Cortex of kidney (tissue), 1 donor: ENCODE results near the gene SENP3.
A peak's percentile ranks its signal among the peaks of the same experiment; 100 is the strongest.
"Not testable (repeated sequence)": the region's sequence is repeated elsewhere in the genome, so short reads cannot be mapped to it uniquely, and the experiment has no call there.

Experiments
- DNase-seq: peaks from one replicate; lab custom pipeline; 2025; lab: John Stamatoyannopoulos, UW

Gene SENP3

GRCh38 chr17:7597561-7597960, 35.8 kb downstream of the SENP3 start:
- not testable (repeated sequence) for DNase-seq

DNA sequence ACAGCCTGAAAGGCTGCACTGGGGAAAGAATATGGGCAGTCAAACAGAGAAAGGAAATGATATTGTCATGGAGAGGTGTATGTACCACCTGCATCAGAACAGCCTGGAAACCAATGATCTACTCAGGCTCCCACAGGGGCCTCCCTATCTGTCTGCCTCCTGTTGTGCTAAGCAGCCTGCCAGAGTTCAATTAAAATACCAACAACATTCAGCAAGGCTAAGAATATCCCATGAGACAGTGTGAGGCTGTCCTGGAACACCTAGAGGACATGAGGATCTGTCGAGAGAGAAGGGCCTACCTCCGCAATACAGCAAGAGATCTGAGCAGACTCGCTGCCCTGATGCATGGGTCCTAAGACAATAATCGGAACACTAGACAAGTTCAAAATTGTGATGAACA, 44.6 kb downstream of the SENP3 start:
- no peak for DNase-seq

DNA sequence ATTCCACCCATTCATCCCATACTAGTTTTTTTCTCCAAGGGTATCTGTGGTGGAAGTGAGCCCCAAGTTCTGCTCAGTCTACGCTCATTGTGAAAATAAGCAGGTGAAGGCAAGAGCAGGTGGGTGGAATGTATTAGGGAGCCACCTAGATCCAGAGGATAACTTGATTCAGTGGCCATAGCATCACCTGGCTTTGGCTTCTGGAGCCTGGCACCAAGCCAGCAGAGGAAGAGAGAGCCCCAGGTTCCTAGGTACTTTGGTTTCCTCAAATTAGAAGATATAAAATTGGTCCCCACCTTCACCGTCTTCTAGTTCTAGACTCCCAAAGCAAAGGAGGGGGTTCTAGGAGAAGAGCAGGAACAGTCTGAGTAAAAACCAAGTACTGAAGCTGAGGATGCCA, 48.9 kb downstream of the SENP3 start:
- no peak for DNase-seq

- no peak for DNase-seq
These were observed 50.0 kb downstream of the SENP3 start for GRCh38 chr17:7611635-7612293.

DNA sequence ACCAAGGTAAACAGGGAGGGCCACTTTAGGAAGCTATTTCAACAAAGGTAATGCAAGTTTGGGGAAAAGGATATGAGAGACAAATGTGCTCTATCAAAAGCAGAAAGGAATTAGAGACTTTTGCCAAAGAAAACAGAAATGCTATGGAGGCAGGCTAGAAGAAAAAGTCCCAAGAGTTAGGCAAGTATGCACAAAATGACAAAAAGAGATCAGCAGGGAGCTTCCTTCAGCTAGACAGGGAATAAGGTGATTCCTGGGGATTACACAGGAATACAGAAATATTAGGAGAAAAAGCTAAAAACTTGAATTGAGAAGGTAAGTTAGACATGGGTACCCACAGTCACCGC, 50.5 kb downstream of the SENP3 start:
- no peak for DNase-seq

DNA sequence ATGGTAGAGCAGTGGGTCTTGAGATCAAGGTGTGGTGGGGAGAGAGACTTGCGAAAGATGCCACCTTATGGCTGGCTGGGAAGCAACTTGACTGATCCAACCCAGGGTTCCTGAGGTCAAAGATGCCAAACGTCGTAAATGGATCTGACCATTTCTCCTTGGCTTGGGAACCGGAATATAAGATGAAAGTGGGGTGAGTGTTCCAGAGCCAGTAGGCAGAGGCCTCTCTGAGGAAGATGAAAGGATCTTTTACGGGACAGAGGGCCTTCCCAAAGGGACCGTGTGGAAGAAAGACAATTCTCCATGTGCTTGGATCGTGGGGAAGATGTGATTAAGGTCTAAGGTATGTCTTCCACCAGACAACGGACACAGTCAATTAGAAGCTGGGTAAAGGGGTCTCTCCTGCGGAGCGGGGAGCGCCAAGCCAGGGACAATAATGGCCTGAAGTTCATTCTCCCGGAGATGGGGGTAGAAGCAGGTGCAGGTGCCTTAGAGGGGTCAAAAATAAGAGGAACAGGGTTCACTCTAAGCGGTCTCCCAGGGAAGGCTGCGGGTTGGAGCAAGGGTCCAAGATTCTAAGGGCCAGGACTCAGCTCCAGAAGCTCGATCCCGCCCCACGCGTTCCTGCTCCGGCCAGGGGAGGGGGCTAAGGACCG, 52.2 kb downstream of the SENP3 start:
- DNase-seq, result no peak

DNA sequence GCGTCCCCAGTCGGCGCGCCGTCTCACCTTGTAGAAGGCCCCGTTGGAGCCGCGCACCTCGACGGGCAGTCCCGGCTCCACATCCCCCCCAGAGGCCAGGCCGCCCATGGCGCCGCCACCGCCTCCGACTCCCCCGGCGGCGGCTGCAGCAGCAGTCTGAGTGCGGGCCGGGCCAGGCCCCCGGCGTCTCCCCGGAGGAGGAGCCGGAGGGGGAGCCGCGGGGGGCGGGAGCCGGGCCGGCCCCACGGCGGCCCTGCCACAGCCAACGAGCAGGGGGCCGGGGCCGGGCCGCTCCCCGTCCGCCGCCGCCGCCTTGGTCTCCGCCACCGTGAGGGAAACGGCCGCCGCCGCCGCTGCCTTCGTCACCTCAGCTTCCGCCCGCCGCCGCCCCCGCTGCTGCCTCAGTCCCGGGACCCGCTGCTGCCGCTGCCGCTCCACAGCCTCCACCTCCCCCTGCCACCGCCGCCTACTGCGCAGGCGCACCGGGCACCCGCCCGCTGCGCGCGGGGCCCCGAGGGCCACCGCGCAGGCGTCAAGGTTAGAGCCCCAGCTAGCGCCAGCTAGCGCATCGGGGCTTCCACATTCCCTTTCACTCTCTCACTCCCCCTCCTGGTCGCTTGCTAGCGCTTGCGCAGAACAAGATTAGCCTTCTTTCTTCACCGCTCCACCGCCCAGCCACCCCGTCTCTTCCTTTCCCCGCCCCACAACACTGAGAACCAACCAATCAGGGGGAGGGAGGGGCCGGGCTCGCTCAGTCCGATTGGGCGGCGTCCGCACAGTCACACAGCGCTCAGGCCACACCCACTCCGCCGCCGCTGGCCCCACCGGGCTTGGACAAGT, 52.9 kb downstream of the SENP3 start, which contains the start of gene FXR2:
Gene FXR2, minus strand, starts transcription at position 473 of the 840 bp plus-strand sequence. Its CDS starts 365 bp downstream, at position 108.
- DNase-seq, result peak; percentile 91

DNA sequence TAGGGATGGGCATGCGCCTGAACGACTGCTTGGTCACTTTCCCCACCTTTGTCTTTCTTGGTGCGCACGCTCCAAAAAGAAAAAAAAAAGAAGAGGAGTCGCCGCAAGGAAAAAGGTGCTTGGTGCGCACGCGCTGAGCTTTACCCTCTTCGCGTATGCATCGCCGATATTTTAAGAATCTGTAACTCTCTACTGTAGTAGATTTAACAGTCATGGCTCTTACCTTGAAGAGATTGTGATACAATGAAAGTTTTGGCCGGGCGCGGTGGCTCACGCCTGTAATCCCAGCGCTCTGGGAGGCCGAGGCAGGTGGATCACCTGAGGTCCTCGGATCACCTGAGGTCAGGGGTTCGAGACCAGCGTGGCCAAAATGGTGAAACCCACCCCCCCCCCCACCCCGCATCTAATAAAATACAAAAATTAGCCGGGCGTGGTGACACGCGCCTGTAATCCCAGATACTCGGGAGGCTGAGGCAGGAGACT, 53.6 kb downstream of the SENP3 start:
- no peak for DNase-seq

GRCh38 chr17:7618608-7619007, 56.9 kb downstream of the SENP3 start:
- DNase-seq, result no peak

GRCh38 chr17:7620835-7621234, 59.1 kb downstream of the SENP3 start:
- DNase-seq, result no peak
